Liver (tissue), 9 donors: Measurements from ENCODE around the gene FRMD4A. TPM values are rescaled to one million over a fixed set of nuclear protein-coding genes. Genes with fewer than 3 reads are reported as not detected.

Source experiments
- DNase-seq: peaks from one replicate; pipeline ENCODE4 v3.0.0-alpha.2; 2017; ENCODE audit warnings: low spot score
- H3K27ac ChIP-seq, 2 donors: one replicate each; pipeline ENCODE4 v1.7.0; 2013; ENCODE audit warnings: inconsistent platforms in 2 of 2, low read length in 2 of 2, control low read depth in 1 of 2, low read depth in 1 of 2, mild to moderate bottlenecking in 1 of 2
- H3K27me3 ChIP-seq, 4 donors: one replicate each; pipeline versions ENCODE4 v1.6.1 to v1.7.0; 2013; ENCODE audit warnings: low read length in 3 of 4, inconsistent platforms in 1 of 4, mild to moderate bottlenecking in 1 of 4, moderate library complexity in 1 of 4; ENCODE audit not compliant: control insufficient read depth in 4 of 4, insufficient read depth in 4 of 4
- H3K36me3 ChIP-seq, 4 donors: one replicate each; pipeline versions ENCODE4 v1.6.1 to v1.7.0; 2013; ENCODE audit warnings: low read length in 3 of 4, mild to moderate bottlenecking in 3 of 4, low read depth in 1 of 4, moderate library complexity in 1 of 4; ENCODE audit not compliant: control insufficient read depth in 4 of 4, insufficient read depth in 3 of 4
- H3K4me1 ChIP-seq, 4 donors: one replicate each; pipeline versions ENCODE4 v1.6.1 to v1.7.0; 2013; ENCODE audit warnings: low read length in 3 of 4, mild to moderate bottlenecking in 3 of 4, moderate library complexity in 1 of 4; ENCODE audit not compliant: control insufficient read depth in 4 of 4, insufficient read depth in 4 of 4
- H3K4me3 ChIP-seq, 3 donors: one replicate each; pipeline versions ENCODE4 v1.6.1 to v1.7.0; 2013; ENCODE audit warnings: low read length in 3 of 3, control low read depth in 1 of 3, low read depth in 1 of 3, mild to moderate bottlenecking in 1 of 3
- H3K9ac ChIP-seq, 2 donors: one replicate each; pipeline ENCODE4 v1.7.0; 2013; ENCODE audit warnings: low read length in 2 of 2, mild to moderate bottlenecking in 2 of 2, moderate library complexity in 2 of 2, control low read depth in 1 of 2, low read depth in 1 of 2
- H3K9me3 ChIP-seq, 4 donors: one replicate each; pipeline versions ENCODE4 v1.6.1 to v1.7.0; 2013; ENCODE audit warnings: low read length in 3 of 4; ENCODE audit not compliant: control insufficient read depth in 4 of 4
- FOXA2 ChIP-seq: IDR thresholded peaks from 2 replicates; pipeline ENCODE4 v1.6.1; 2016; ENCODE audit warnings: antibody characterized with exemption
- GABPA ChIP-seq, 2 donors: IDR thresholded peaks in 1 of 2; conservative IDR thresholded peaks in 1 of 2; 2 replicates each; pipeline ENCODE4 v1.6.1; 2016; ENCODE audit warnings: antibody characterized with exemption in 2 of 2, mild to moderate bottlenecking in 1 of 2, moderate library complexity in 1 of 2
- HNF4A ChIP-seq, 2 donors: conservative IDR thresholded peaks; 2 replicates each; pipeline ENCODE4 v1.6.1; 2016; ENCODE audit warnings: antibody characterized with exemption in 2 of 2, mild to moderate bottlenecking in 2 of 2
- HNF4G ChIP-seq: IDR thresholded peaks from 2 replicates; pipeline ENCODE4 v1.6.1; 2016; ENCODE audit warnings: antibody characterized with exemption
- NR2F2 ChIP-seq: IDR thresholded peaks from 2 replicates; pipeline ENCODE4 v1.6.1; 2016; ENCODE audit warnings: antibody characterized with exemption
- SP1 ChIP-seq: IDR thresholded peaks from 2 replicates; pipeline ENCODE4 v1.6.1; 2018; ENCODE audit warnings: antibody characterized with exemption, mild to moderate bottlenecking
- TAF1 ChIP-seq: conservative IDR thresholded peaks from 2 replicates; pipeline ENCODE4 v1.6.1; 2016; ENCODE audit warnings: antibody characterized with exemption, mild to moderate bottlenecking
- YY1 ChIP-seq: IDR thresholded peaks from 2 replicates; pipeline ENCODE4 v1.6.1; 2016; ENCODE audit warnings: antibody characterized with exemption, mild to moderate bottlenecking
- whole genome bisulfite sequencing: extraction: QIAGEN DNeasy Blood & Tissue Kit; methylation state at CpG from one replicate; pipeline ENCODE4 v1.1.7; 2013; 5-methylcytosine and 5-hydroxymethylcytosine counted together
- polyA plus RNA-seq, 2 donors: library from polyadenylated mRNA; stranded (reverse) in 1 of 2; unstranded in 1 of 2; fragments of 200-250 nt in 1 of 2; fragments of >200 nt in 1 of 2; fragmentation: Nextera tagmentation in 1 of 2; extraction: Ambion mirVana in 1 of 2; gene quantifications; one replicate each; pipeline versions ENCODE4 v1.2.1 to v1.2.3, GENCODE V29; 2013 to 2015
- total RNA-seq, 2 donors: library from RNA; depleted of rRNA; stranded (reverse); fragments of >200 nt; gene quantifications; one replicate each; pipeline ENCODE4 v1.2.3, GENCODE V29; 2014
- TF ChIP-seq, protein P1 (sequence below): fragments of 150-350 bp; IDR thresholded peaks from 2 replicates; pipeline ENCODE4 v1.5.1; 2017; ENCODE audit warnings: improper control_type of control experiment, low read depth, low read length; ENCODE audit not compliant: missing input control
- TF ChIP-seq, protein P2 (sequence below): IDR thresholded peaks from 2 replicates; pipeline ENCODE4 v1.6.1; 2016; ENCODE audit warnings: antibody characterized with exemption
- TF ChIP-seq, protein P3 (sequence below): IDR thresholded peaks from 2 replicates; pipeline ENCODE4 v1.6.1; 2016; ENCODE audit warnings: antibody characterized with exemption
- TF ChIP-seq, protein P4 (sequence below): IDR thresholded peaks from 2 replicates; pipeline ENCODE4 v1.6.1; 2016; ENCODE audit warnings: antibody characterized with exemption, mild to moderate bottlenecking
- TF ChIP-seq, protein P5 (sequence below): IDR thresholded peaks from 2 replicates; pipeline ENCODE4 v1.6.1; 2016; ENCODE audit warnings: antibody characterized with exemption
- donor health status: healthy.
- donor health status: healthy.
- donor health status: healthy.
- donor health status: healthy.
- donor health status: healthy.

FRMD4A gene
- total and polyA plus RNA-seq, 4 donors: 8.2 to 34.3 (median 13.1) TPM

DNA sequence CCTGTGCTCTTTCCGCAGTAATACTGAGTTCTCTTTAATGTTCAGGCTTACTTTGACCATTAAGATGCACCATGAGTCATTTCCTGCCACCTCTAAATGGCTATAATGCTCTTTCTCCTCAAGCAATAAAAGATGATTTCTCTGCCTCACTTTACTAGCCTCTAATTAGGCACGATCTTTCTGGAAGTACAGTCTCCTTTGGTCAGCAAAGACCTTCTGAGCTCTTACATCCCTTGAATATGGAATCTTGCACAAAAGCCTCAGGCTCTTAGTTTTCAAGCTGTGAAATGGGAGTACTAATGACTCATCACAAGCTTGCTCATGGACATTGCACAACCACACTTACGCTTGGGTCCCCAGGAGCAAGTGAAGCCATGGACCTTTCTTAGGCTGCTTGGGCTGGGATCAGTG lies 85.9 kb downstream of the FRMD4A start:
- Histone ChIP-seq H3K4me3 (no peak overlapping the region), H3K4me1 (no peaks in the 10 kb centered on the region), H3K9ac (no peak overlapping the region), H3K9me3 (no peaks in the 10 kb centered on the region), H3K27ac (no peak overlapping the region), H3K27me3 (peaks cover 0 to 5% (median under 1%) of the 10 kb centered on the region in 4 donors), H3K36me3 (no peaks in the 10 kb centered on the region)
- DNase-seq: no peak
- TF ChIP-seq, protein P1, sequence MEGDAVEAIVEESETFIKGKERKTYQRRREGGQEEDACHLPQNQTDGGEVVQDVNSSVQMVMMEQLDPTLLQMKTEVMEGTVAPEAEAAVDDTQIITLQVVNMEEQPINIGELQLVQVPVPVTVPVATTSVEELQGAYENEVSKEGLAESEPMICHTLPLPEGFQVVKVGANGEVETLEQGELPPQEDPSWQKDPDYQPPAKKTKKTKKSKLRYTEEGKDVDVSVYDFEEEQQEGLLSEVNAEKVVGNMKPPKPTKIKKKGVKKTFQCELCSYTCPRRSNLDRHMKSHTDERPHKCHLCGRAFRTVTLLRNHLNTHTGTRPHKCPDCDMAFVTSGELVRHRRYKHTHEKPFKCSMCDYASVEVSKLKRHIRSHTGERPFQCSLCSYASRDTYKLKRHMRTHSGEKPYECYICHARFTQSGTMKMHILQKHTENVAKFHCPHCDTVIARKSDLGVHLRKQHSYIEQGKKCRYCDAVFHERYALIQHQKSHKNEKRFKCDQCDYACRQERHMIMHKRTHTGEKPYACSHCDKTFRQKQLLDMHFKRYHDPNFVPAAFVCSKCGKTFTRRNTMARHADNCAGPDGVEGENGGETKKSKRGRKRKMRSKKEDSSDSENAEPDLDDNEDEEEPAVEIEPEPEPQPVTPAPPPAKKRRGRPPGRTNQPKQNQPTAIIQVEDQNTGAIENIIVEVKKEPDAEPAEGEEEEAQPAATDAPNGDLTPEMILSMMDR: no peak
- TF ChIP-seq, protein P2, sequence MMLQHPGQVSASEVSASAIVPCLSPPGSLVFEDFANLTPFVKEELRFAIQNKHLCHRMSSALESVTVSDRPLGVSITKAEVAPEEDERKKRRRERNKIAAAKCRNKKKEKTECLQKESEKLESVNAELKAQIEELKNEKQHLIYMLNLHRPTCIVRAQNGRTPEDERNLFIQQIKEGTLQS: no peak
- TF ChIP-seq HNF4A (conservative IDR thresholded peaks at IDR 0.05): no peak
- no peak for TF ChIP-seq GABPA (IDR thresholded peaks at IDR 0.05 in 1 of 2, conservative IDR thresholded peaks at IDR 0.05 in 1 of 2)
- TF ChIP-seq YY1: no peak
- TF ChIP-seq, protein P3, sequence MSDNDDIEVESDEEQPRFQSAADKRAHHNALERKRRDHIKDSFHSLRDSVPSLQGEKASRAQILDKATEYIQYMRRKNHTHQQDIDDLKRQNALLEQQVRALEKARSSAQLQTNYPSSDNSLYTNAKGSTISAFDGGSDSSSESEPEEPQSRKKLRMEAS: no peak
- TF ChIP-seq, protein P4, sequence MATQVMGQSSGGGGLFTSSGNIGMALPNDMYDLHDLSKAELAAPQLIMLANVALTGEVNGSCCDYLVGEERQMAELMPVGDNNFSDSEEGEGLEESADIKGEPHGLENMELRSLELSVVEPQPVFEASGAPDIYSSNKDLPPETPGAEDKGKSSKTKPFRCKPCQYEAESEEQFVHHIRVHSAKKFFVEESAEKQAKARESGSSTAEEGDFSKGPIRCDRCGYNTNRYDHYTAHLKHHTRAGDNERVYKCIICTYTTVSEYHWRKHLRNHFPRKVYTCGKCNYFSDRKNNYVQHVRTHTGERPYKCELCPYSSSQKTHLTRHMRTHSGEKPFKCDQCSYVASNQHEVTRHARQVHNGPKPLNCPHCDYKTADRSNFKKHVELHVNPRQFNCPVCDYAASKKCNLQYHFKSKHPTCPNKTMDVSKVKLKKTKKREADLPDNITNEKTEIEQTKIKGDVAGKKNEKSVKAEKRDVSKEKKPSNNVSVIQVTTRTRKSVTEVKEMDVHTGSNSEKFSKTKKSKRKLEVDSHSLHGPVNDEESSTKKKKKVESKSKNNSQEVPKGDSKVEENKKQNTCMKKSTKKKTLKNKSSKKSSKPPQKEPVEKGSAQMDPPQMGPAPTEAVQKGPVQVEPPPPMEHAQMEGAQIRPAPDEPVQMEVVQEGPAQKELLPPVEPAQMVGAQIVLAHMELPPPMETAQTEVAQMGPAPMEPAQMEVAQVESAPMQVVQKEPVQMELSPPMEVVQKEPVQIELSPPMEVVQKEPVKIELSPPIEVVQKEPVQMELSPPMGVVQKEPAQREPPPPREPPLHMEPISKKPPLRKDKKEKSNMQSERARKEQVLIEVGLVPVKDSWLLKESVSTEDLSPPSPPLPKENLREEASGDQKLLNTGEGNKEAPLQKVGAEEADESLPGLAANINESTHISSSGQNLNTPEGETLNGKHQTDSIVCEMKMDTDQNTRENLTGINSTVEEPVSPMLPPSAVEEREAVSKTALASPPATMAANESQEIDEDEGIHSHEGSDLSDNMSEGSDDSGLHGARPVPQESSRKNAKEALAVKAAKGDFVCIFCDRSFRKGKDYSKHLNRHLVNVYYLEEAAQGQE: no peak
- no peak for TF ChIP-seq HNF4G
- no peak for TF ChIP-seq SP1
- TF ChIP-seq, protein P5, sequence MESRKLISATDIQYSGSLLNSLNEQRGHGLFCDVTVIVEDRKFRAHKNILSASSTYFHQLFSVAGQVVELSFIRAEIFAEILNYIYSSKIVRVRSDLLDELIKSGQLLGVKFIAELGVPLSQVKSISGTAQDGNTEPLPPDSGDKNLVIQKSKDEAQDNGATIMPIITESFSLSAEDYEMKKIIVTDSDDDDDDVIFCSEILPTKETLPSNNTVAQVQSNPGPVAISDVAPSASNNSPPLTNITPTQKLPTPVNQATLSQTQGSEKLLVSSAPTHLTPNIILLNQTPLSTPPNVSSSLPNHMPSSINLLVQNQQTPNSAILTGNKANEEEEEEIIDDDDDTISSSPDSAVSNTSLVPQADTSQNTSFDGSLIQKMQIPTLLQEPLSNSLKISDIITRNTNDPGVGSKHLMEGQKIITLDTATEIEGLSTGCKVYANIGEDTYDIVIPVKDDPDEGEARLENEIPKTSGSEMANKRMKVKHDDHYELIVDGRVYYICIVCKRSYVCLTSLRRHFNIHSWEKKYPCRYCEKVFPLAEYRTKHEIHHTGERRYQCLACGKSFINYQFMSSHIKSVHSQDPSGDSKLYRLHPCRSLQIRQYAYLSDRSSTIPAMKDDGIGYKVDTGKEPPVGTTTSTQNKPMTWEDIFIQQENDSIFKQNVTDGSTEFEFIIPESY: no peak
- TF ChIP-seq FOXA2: no peak
- no peak for TF ChIP-seq NR2F2
- no peak for TF ChIP-seq TAF1
- WGBS: 90% methylated on average over 3 of the region's 3 CpGs

DNA sequence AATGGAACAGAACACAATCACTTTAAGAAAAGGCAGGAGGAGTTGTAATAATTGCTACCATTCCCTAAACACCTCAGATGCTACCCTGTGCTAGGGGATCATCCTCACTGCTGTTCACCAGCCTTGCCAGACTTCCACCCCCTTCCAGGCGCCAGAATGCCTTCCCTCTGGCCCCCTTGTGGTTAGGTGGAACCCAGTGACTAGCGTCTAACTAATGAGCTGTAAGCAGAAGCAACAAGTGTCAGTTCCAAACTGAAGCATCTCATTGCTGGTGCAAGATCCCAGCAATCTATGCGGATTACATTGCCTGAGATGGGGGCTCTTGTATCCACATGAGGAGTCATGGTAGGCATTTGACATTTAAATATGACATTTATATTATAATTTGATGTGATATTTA lies 86.6 kb downstream of the FRMD4A start:
- Histone ChIP-seq H3K4me1 (no peaks in the 10 kb centered on the region), H3K36me3 (no peaks in the 10 kb centered on the region), H3K9ac (no peak overlapping the region), H3K4me3 (no peak overlapping the region), H3K27ac (no peak overlapping the region), H3K27me3 (peaks cover 0 to 5% (median under 1%) of the 10 kb centered on the region in 4 donors), H3K9me3 (no peaks in the 10 kb centered on the region)
- WGBS: 59% methylated on average over 3 of the region's 3 CpGs
- DNase-seq: no peak
- no peak for TF ChIP-seq HNF4G
- TF ChIP-seq FOXA2: no peak
- TF ChIP-seq, protein P5: no peak
